Bronchial epithelial cell (primary cell): Measurements from ENCODE around the gene CUBN. TPM values are rescaled to one million over a fixed set of nuclear protein-coding genes. Genes with fewer than 3 reads are reported as not detected.
"Not testable (repeated sequence)": the region's sequence is repeated elsewhere in the genome, so short reads cannot be mapped to it uniquely, and the experiment has no call there.

Experiments used
- DNase-seq: peaks from one replicate; pipeline ENCODE4 v3.0.0-alpha.2; 2010; ENCODE audit warnings: low read depth
- FAIRE-seq: peaks from 2 replicates; lab custom pipeline; 2011; peaks lifted over from hg19 to GRCh38; lab: Jason Lieb, UNC
- H3K27me3 ChIP-seq: 2 replicates; pipeline ENCODE4 v1.5.1; 2011; ENCODE audit warnings: low read length; ENCODE audit not compliant: control insufficient read depth, insufficient read depth
- H3K36me3 ChIP-seq: 2 replicates; pipeline ENCODE4 v1.5.1; 2011; ENCODE audit warnings: low read length; ENCODE audit not compliant: control insufficient read depth, insufficient read depth
- H3K4me3 ChIP-seq: 2 replicates; pipeline ENCODE4 v1.5.1; 2011; ENCODE audit warnings: mild to moderate bottlenecking, low read depth, low read length, control low read depth
- total RNA-seq: library from RNA; depleted of rRNA; stranded (reverse); fragments of >200 nt; gene quantifications from 2 replicates; pipeline ENCODE4 v1.2.1, GENCODE V29; 2014
- TF ChIP-seq, protein P1 (sequence below): IDR thresholded peaks from 2 replicates; pipeline ENCODE4 v1.5.1; 2011; ENCODE audit warnings: mild to moderate bottlenecking, moderate library complexity, low read length, control low read depth, inconsistent platforms; ENCODE audit not compliant: insufficient read depth, severe bottlenecking

The CUBN gene
- total RNA-seq, 1 donor from 2014 or later: 0.53 TPM

DNA sequence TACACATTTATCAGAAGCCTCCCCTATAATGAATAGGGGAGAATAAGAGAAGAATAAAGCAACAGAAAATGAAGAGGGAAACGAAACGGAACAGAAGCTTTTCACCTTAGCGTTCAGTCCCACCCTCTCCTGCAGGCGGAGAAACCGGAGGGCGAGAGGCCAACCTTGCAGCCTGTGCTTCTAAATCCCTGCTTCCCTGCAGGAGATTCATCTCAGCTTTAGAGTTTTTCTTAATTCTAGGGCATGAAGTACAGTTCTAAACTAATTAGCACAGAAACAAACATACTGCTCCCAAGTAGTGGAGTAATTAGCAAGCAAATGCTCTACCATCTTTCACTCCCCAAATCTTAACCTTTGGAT, 107.2 kb downstream of the CUBN start:
- FAIRE-seq: no peak

DNA sequence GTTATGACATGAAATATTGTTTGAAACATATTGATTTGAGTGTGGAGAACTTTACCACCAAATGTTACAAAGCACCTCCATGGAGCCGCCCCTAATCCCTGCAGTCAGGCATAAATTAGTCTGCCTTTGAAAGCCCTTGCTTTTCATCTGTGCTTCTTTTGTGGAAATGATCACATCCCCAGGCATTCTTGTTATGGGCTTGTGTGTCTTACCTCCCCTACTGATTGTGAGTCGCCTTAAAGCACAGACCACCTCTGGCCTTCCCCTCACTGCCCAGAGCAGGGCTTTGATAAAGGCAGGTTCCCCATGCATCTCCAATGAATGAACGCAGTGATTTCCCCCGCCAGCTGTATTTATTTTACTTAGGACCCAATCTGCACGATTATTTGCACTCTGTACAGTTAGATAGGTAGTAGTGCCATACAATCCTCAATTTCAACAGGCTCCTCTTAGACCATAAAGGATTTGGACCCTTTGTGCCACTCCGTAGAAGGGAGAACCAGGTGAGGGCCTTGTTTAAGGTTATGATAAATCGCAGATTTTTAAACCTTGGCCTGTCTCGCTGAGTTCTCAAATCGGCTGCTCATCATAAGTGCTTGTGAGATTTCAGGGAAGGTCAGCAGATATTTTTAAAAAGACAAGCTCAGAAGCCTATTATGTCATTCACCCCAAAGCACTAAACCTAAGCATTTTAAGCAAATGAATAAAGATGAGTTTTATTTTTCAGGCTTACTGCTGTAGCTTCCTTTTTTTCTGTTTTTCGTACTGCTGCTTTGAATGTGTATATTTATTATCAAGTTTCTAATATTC, 107.8 kb downstream of the CUBN start:
- DNase-seq: no peak
- no peaks in the 10 kb centered on the region for H3K36me3 ChIP-seq
- no peaks in the 10 kb centered on the region for H3K27me3 ChIP-seq
- TF ChIP-seq, protein P1, sequence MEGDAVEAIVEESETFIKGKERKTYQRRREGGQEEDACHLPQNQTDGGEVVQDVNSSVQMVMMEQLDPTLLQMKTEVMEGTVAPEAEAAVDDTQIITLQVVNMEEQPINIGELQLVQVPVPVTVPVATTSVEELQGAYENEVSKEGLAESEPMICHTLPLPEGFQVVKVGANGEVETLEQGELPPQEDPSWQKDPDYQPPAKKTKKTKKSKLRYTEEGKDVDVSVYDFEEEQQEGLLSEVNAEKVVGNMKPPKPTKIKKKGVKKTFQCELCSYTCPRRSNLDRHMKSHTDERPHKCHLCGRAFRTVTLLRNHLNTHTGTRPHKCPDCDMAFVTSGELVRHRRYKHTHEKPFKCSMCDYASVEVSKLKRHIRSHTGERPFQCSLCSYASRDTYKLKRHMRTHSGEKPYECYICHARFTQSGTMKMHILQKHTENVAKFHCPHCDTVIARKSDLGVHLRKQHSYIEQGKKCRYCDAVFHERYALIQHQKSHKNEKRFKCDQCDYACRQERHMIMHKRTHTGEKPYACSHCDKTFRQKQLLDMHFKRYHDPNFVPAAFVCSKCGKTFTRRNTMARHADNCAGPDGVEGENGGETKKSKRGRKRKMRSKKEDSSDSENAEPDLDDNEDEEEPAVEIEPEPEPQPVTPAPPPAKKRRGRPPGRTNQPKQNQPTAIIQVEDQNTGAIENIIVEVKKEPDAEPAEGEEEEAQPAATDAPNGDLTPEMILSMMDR: no peak
- H3K4me3 ChIP-seq: no peak overlapping the region
- no peak for FAIRE-seq

More for the DNA sequence above, 107.2 kb downstream of the CUBN start:
- no peaks in the 10 kb centered on the region for H3K36me3 ChIP-seq
- TF ChIP-seq, protein P1: no peak
- no peak overlapping the region for H3K4me3 ChIP-seq
- H3K27me3 ChIP-seq: no peaks in the 10 kb centered on the region
- no peak for DNase-seq

DNA sequence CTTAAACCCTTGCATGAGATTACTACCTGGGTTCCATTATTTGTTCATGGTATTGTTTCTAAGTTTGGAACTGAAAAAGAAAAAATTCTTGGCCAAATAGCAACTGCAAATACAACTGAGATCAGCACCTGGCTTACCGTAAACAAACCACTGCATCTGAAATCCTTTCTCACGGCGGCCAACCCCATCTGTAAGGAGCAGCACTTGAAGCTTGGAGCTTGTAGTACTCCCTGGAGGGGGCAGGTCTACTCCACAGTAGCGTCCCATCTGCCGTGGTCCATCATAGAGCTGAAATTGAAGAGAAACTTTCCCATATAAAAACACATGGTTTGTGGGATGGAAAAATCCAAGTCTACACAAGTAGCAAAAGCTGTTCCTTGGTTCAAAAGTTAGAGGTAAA, 109.9 kb downstream of the CUBN start:
- DNase-seq: no peak
- Histone ChIP-seq H3K36me3 (no peaks in the 10 kb centered on the region), H3K27me3 (no peaks in the 10 kb centered on the region), H3K4me3 (no peak overlapping the region)
- FAIRE-seq: no peak
- TF ChIP-seq, protein P1: no peak

DNA sequence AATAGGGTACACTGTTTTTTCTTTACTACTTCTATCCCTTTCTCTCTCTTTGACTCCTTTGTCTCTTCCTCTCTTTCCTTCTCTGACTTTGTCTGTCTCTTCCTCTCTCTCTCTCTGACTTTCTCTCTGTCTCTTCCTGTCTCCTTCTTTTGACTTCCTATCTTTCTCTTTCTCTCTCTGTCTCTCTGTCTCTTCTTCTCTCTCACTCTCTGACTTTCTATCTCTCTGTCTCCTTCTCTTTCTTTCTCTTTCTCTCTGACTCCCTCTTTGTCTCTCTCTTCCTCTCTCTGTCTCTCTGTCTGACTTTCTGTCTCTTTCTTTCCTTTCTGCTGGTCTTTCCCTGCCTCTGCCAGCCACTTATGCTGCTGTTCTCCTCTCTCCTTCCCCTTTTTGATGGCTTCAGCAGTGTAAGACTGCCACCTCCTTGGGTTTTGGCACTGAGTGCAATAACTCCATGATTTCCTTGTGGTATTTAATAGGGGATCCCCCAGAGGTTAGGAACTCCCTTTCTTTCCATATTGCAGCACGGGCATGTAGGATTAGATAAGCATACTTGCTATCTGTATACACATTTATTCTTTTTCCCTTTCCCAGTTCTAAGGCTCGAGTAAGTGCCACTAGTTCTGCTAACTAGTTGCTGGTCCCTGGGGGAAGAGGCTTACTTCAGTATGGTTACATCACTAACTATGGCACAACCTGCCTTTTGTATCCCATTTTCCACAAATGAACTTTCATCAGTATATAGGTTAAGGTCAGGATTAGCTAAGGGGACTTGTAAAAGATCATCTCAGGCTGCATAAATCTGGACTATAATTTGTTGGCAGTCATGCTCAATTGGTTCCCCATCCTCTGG, 116.3 kb downstream of the CUBN start:
- DNase-seq, H3K4me3 ChIP-seq, FAIRE-seq, H3K27me3 ChIP-seq, H3K36me3 ChIP-seq: not testable (repeated sequence)

DNA sequence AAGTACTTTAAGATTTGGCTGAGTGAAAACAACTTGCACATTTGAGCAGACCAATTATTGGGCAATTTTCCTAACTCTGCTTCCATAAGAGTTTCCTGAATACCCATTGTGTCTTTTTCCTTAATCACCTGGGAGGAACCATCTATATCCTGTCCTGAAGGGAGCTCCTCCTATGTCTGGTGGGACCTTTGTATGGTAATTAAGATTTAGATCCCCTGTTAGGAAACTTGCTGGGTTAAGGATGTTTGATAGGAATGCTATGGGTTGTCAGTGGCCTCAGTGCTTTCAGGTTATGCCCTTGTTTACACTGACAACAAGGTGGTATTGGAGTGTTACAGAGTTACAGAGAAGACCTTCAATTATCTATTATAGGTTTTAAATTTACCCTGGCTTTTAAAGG, 116.9 kb downstream of the CUBN start:
- not testable (repeated sequence) for H3K4me3 ChIP-seq, DNase-seq, FAIRE-seq, H3K27me3 ChIP-seq, H3K36me3 ChIP-seq

DNA sequence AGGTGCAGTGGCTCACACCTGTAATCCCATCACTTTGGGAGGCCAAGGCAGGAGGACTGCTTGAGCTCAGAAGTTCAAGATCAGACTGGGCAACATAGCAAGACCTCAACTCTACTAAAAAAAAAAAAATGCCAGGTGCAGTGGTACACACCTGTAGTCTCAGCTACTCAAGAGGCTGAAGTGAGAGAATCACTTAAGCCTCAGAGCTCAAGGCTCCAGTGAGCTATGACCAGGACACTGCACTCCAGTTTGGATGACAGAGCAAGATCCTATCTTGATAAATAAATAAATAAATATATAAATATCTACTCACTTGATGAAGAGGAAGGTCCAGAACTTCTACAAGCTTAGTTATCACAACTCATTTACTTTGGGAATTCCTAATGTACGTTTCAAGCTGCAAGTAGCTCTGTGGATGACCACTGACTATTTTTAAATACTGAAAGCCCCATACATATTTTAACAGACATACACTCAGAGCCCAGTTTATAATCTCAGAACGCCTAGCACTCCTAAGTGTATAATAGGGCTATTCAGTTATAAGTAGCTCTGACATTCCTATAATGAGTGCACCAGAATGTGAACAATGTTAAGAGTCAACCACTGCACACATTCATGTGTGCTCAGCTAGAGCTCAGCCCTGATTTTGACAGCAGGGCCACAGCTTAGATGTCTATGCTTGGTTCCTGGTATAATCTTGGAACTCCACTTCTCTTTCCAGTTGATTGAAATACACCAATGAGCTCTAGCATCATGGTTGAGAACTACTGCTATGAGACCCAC, 119.1 kb downstream of the CUBN start:
- DNase-seq (no peak), FAIRE-seq (no peak)
- Histone ChIP-seq H3K27me3 (no peaks in the 10 kb centered on the region), H3K4me3 (no peak overlapping the region), H3K36me3 (no peaks in the 10 kb centered on the region)
- TF ChIP-seq, protein P1: no peak
